Endothelial cell of umbilical vein (primary cell): ENCODE measurements around the gene HPS6.

ENCODE experiments used
- FOS ChIP-seq: IDR thresholded peaks from 2 replicates; pipeline ENCODE4 v1.6.1; 2011; ENCODE audit warnings: mild to moderate bottlenecking, low read length, moderate library complexity, borderline replicate concordance; ENCODE audit not compliant: insufficient read depth
- POLR2A ChIP-seq: IDR thresholded peaks from 2 replicates; pipeline ENCODE4 v1.6.1; 2012; ENCODE audit warnings: low read depth, mild to moderate bottlenecking, control low read depth, low read length
- POLR2AphosphoS5 ChIP-seq: IDR thresholded peaks from 2 replicates; pipeline ENCODE4 v1.6.1; 2012; ENCODE audit warnings: low read depth, mild to moderate bottlenecking, control low read depth, low read length, moderate library complexity; ENCODE audit not compliant: insufficient read depth
- TF ChIP-seq, protein P1 (sequence below), 2 donors: IDR thresholded peaks; 1 replicate in 1 of 2; 2 replicates in 1 of 2; pipeline ENCODE4 v1.5.1; 2011; ENCODE audit warnings: low read length in 2 of 2, mild to moderate bottlenecking in 2 of 2, moderate library complexity in 2 of 2, control low read depth in 1 of 2, inconsistent platforms in 1 of 2, low read depth in 1 of 2; ENCODE audit not compliant: insufficient read depth in 1 of 2; ENCODE audit errors: extremely low read depth in 1 of 2
- TF ChIP-seq, protein P2 (sequence below): IDR thresholded peaks from 2 replicates; pipeline ENCODE4 v1.6.1; 2011; ENCODE audit not compliant: insufficient read depth, insufficient read length

DNA sequence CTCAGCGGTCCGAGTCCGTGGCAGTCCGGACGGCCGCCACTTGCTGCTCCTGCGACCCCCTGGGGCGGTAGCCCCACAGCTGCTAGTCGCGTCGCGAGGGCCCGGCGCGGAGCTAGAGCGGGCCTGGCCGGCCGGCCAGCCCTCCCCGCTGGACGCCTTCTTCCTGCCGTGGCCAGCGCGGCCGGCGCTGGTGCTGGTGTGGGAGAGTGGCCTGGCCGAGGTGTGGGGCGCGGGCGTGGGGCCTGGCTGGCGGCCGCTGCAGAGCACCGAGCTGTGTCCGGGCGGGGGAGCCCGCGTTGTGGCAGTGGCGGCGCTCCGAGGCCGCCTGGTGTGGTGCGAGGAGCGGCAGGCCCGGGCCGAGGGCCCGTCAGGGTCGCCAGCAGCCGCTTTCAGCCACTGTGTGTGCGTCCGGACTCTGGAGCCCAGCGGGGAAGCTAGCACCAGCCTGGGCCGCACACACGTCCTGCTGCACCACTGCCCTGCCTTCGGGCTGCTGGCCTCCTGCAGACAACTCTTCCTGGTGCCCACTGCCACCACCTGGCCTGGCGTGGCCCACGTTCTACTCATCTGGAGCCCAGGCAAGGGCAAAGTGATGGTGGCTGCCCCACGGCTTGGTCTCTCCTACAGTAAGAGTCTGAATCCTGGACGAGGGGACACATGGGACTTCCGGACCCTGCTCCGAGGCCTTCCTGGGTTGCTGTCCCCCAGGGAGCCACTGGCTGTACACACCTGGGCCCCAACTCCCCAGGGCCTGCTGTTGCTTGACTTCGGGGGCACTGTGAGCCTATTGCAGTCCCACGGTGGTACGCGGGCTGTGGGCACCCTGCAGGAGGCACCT lies 631 bp downstream of the HPS6 start:
- no peak for TF ChIP-seq FOS
- no peak for TF ChIP-seq POLR2AphosphoS5
- TF ChIP-seq, protein P1, sequence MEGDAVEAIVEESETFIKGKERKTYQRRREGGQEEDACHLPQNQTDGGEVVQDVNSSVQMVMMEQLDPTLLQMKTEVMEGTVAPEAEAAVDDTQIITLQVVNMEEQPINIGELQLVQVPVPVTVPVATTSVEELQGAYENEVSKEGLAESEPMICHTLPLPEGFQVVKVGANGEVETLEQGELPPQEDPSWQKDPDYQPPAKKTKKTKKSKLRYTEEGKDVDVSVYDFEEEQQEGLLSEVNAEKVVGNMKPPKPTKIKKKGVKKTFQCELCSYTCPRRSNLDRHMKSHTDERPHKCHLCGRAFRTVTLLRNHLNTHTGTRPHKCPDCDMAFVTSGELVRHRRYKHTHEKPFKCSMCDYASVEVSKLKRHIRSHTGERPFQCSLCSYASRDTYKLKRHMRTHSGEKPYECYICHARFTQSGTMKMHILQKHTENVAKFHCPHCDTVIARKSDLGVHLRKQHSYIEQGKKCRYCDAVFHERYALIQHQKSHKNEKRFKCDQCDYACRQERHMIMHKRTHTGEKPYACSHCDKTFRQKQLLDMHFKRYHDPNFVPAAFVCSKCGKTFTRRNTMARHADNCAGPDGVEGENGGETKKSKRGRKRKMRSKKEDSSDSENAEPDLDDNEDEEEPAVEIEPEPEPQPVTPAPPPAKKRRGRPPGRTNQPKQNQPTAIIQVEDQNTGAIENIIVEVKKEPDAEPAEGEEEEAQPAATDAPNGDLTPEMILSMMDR (IDR thresholded peaks at IDR 0.05; ENCODE audit: extremely low read depth in 1 of 2, insufficient read depth in 1 of 2, low read depth in 1 of 2, low read length in 2 of 2): no peak
- no peak for TF ChIP-seq POLR2A
- TF ChIP-seq, protein P2, sequence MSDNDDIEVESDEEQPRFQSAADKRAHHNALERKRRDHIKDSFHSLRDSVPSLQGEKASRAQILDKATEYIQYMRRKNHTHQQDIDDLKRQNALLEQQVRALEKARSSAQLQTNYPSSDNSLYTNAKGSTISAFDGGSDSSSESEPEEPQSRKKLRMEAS: no peak
